ENCODE measurements around the gene SSB. TPM values are rescaled to one million over a fixed set of nuclear protein-coding genes. Genes with fewer than 3 reads are reported as not detected.
"Not testable (repeated sequence)": the region's sequence is repeated elsewhere in the genome, so short reads cannot be mapped to it uniquely, and the experiment has no call there.

Gene SSB
- total RNA-seq, 1 experiment from 2014 or later = 160 TPM

GRCh38 chr2:169818241-169818640 is 19.6 kb downstream of the SSB start:
- Histone ChIP-seq H3K27ac (ENCODE audit: low read length) (no peak overlapping the region), H3K79me2 (ENCODE audit: low read length) (peaks cover 61% of the 10 kb centered on the region), H3K4me1 (ENCODE audit: low read length) (peaks cover 12% of the 10 kb centered on the region), H2AFZ (ENCODE audit: low read length) (no peak overlapping the region), H3K4me3 (ENCODE audit: low read length) (no peak overlapping the region), H3K36me3 (ENCODE audit: insufficient read depth, low read length) (peaks cover 69% of the 10 kb centered on the region), H3K9ac (ENCODE audit: low read length) (no peak overlapping the region), H4K20me1 (ENCODE audit: insufficient read depth, low read depth, low read length) (no peaks in the 10 kb centered on the region), H3K27me3 (ENCODE audit: low read length) (no peaks in the 10 kb centered on the region), H3K9me2 (replicated peaks; ENCODE audit: insufficient read depth, low read length) (no peaks in the 10 kb centered on the region), H3K9me3 (ENCODE audit: low read length) (no peaks in the 10 kb centered on the region), H3K4me2 (ENCODE audit: low read depth, low read length, poor library complexity, severe bottlenecking) (no peak overlapping the region)
- DNase-seq = no peak

- H3K4me1 ChIP-seq (ENCODE audit: low read length) = peaks cover 18% of the 10 kb centered on the region
- peaks cover 65% of the 10 kb centered on the region for H3K36me3 ChIP-seq (ENCODE audit: insufficient read depth, low read length)
- peaks cover 65% of the 10 kb centered on the region for H3K79me2 ChIP-seq (ENCODE audit: low read length)
- no peak overlapping the region for H3K4me2 ChIP-seq (ENCODE audit: low read depth, low read length, poor library complexity, severe bottlenecking)
- no peak overlapping the region for H3K9ac ChIP-seq (ENCODE audit: low read length)
- no peak overlapping the region for H3K27ac ChIP-seq (ENCODE audit: low read length)
- H3K9me3 ChIP-seq (ENCODE audit: low read length) = no peaks in the 10 kb centered on the region
- no peaks in the 10 kb centered on the region for H3K27me3 ChIP-seq (ENCODE audit: low read length)
- DNase-seq = no peak
- no peaks in the 10 kb centered on the region; the same call in 1 of the 2 replicates for H4K20me1 ChIP-seq (ENCODE audit: insufficient read depth, low read depth, low read length)
- H3K4me3 ChIP-seq (ENCODE audit: low read length) = no peak overlapping the region
- no peak overlapping the region for H2AFZ ChIP-seq (ENCODE audit: low read length)
- no peaks in the 10 kb centered on the region for H3K9me2 ChIP-seq (replicated peaks; ENCODE audit: insufficient read depth, low read length)
Measured at GRCh38 chr2:169819106-169819505, 20.4 kb downstream of the SSB start.

- not testable (repeated sequence) for H3K27ac ChIP-seq (ENCODE audit: low read length); H3K27me3 ChIP-seq (ENCODE audit: low read length); H3K9ac ChIP-seq (ENCODE audit: low read length); H3K9me2 ChIP-seq (replicated peaks; ENCODE audit: insufficient read depth, low read length); H4K20me1 ChIP-seq (ENCODE audit: insufficient read depth, low read depth, low read length); DNase-seq; H3K4me3 ChIP-seq (ENCODE audit: low read length); H2AFZ ChIP-seq (ENCODE audit: low read length); H3K9me3 ChIP-seq (ENCODE audit: low read length); H3K4me2 ChIP-seq (ENCODE audit: low read depth, low read length, poor library complexity, severe bottlenecking)
- Histone ChIP-seq H3K4me1 (ENCODE audit: low read length) (peaks cover 21% of the 10 kb centered on the region), H3K36me3 (ENCODE audit: insufficient read depth, low read length) (peaks cover 61% of the 10 kb centered on the region), H3K79me2 (ENCODE audit: low read length) (peaks cover 67% of the 10 kb centered on the region)
Measured at GRCh38 chr2:169820101-169820500, 21.4 kb downstream of the SSB start.

GRCh38 chr2:169822036-169822435 is 23.4 kb downstream of the SSB start:
- no peaks in the 10 kb centered on the region for H3K9me2 ChIP-seq (replicated peaks; ENCODE audit: insufficient read depth, low read length)
- no peak overlapping the region for H2AFZ ChIP-seq (ENCODE audit: low read length)
- H3K4me3 ChIP-seq (ENCODE audit: low read length) = no peak overlapping the region
- H3K4me1 ChIP-seq (ENCODE audit: low read length) = peaks cover 25% of the 10 kb centered on the region
- H3K27me3 ChIP-seq (ENCODE audit: low read length) = no peaks in the 10 kb centered on the region
- no peaks in the 10 kb centered on the region; the same call in 1 of the 2 replicates for H4K20me1 ChIP-seq (ENCODE audit: insufficient read depth, low read depth, low read length)
- peaks cover 45% of the 10 kb centered on the region for H3K36me3 ChIP-seq (ENCODE audit: insufficient read depth, low read length)
- no peak overlapping the region for H3K27ac ChIP-seq (ENCODE audit: low read length)
- H3K4me2 ChIP-seq (ENCODE audit: low read depth, low read length, poor library complexity, severe bottlenecking) = peak overlapping the region; percentile 85
- DNase-seq = no peak
- no peak overlapping the region for H3K9ac ChIP-seq (ENCODE audit: low read length)
- H3K9me3 ChIP-seq (ENCODE audit: low read length) = no peaks in the 10 kb centered on the region
- H3K79me2 ChIP-seq (ENCODE audit: low read length) = peaks cover 56% of the 10 kb centered on the region

- H2AFZ ChIP-seq (ENCODE audit: low read length) = no peak overlapping the region
- H3K4me1 ChIP-seq (ENCODE audit: low read length) = peaks cover 26% of the 10 kb centered on the region
Measured at GRCh38 chr2:169822785-169823392, 24.2 kb downstream of the SSB start.

GRCh38 chr2:169823996-169824372 is 25.3 kb downstream of the SSB start:
- Histone ChIP-seq H3K9me3 (ENCODE audit: low read length) (no peaks in the 10 kb centered on the region), H3K27ac (ENCODE audit: low read length) (peak overlapping the region; percentile 12; the same call in 1 of the 2 replicates), H3K9me2 (replicated peaks; ENCODE audit: insufficient read depth, low read length) (no peaks in the 10 kb centered on the region), H3K4me2 (ENCODE audit: low read depth, low read length, poor library complexity, severe bottlenecking) (peak overlapping the region; percentile 85), H3K4me1 (ENCODE audit: low read length) (peaks cover 31% of the 10 kb centered on the region), H3K4me3 (ENCODE audit: low read length) (peak overlapping the region; percentile 77), H4K20me1 (ENCODE audit: insufficient read depth, low read depth, low read length) (peaks cover 12% of the 10 kb centered on the region; the same call in 1 of the 2 replicates), H3K27me3 (ENCODE audit: low read length) (no peaks in the 10 kb centered on the region), H3K79me2 (ENCODE audit: low read length) (peaks cover 62% of the 10 kb centered on the region), H2AFZ (ENCODE audit: low read length) (no peak overlapping the region), H3K36me3 (ENCODE audit: insufficient read depth, low read length) (peaks cover 30% of the 10 kb centered on the region; the same call in 1 of the 2 replicates), H3K9ac (ENCODE audit: low read length) (peak overlapping the region; percentile 77)
- DNase-seq = no peak

More at GRCh38 chr2:169822785-169823392, 24.2 kb downstream of the SSB start:
- no peaks in the 10 kb centered on the region for H3K9me2 ChIP-seq (replicated peaks; ENCODE audit: insufficient read depth, low read length)
- DNase-seq = no peak
- H3K9ac ChIP-seq (ENCODE audit: low read length) = peak overlapping the region; percentile 77
- peaks cover 56% of the 10 kb centered on the region for H3K79me2 ChIP-seq (ENCODE audit: low read length)
- H3K27me3 ChIP-seq (ENCODE audit: low read length) = no peaks in the 10 kb centered on the region
- H3K9me3 ChIP-seq (ENCODE audit: low read length) = no peaks in the 10 kb centered on the region
- peak overlapping the region; percentile 85 for H3K4me2 ChIP-seq (ENCODE audit: low read depth, low read length, poor library complexity, severe bottlenecking)
- peak overlapping the region; percentile 77; the same call in 1 of the 2 replicates for H3K4me3 ChIP-seq (ENCODE audit: low read length)
- H3K27ac ChIP-seq (ENCODE audit: low read length) = no peak overlapping the region
- H3K36me3 ChIP-seq (ENCODE audit: insufficient read depth, low read length) = peaks cover 38% of the 10 kb centered on the region
- peaks cover 1% of the 10 kb centered on the region; the same call in 1 of the 2 replicates for H4K20me1 ChIP-seq (ENCODE audit: insufficient read depth, low read depth, low read length)

GRCh38 chr2:169824373-169825333 is 26.0 kb downstream of the SSB start, which contains the start of gene METTL5:
METTL5 (minus strand) TSS chr2:169824905; CDS start chr2:169824597, 308 bp downstream.
- peak within 1 kb of the TSS; percentile 85 for H3K4me2 ChIP-seq (ENCODE audit: low read depth, low read length, poor library complexity, severe bottlenecking)
- H3K9me3 ChIP-seq (ENCODE audit: low read length) = no peaks in the 10 kb centered on the region
- H3K27ac ChIP-seq (ENCODE audit: low read length) = peak within 1 kb of the TSS; percentile 12; the same call in 1 of the 2 replicates
- peaks cover 64% of the 10 kb centered on the region for H3K79me2 ChIP-seq (ENCODE audit: low read length)
- no peaks in the 10 kb centered on the region for H3K27me3 ChIP-seq (ENCODE audit: low read length)
- peak; percentile 94 for DNase-seq
- H3K36me3 ChIP-seq (ENCODE audit: insufficient read depth, low read length) = peaks cover 30% of the 10 kb centered on the region; the same call in 1 of the 2 replicates
- peak within 1 kb of the TSS; percentile 94 for H2AFZ ChIP-seq (ENCODE audit: low read length)
- peak within 1 kb of the TSS; percentile 77 for H3K9ac ChIP-seq (ENCODE audit: low read length)
- H3K4me1 ChIP-seq (ENCODE audit: low read length) = peaks cover 34% of the 10 kb centered on the region
- peaks cover 14% of the 10 kb centered on the region; the same call in 1 of the 2 replicates for H4K20me1 ChIP-seq (ENCODE audit: insufficient read depth, low read depth, low read length)
- H3K4me3 ChIP-seq (ENCODE audit: low read length) = peak within 1 kb of the TSS; percentile 77
- no peaks in the 10 kb centered on the region for H3K9me2 ChIP-seq (replicated peaks; ENCODE audit: insufficient read depth, low read length)

Data from Karpas-422 (cell line).